HCT116 (cell line): ENCODE results near the gene QPCTL. TPM values are rescaled to one million over a fixed set of nuclear protein-coding genes. Genes with fewer than 3 reads are reported as not detected.

ENCODE experiments used
- ATAC-seq: fragments of 200-7000 bp; cut with Tn5 transposase; 2 replicates; pipeline ENCODE4 v1.9.1; 2020; ENCODE audit warnings: mild to moderate bottlenecking, moderate library complexity
- BruUV-seq: library from RNA; stranded (reverse); fragments of 400-500 nt; replicated peaks from 2 replicates; lab custom pipeline; 2021; lab: Mats Ljungman, UMichigan
- CTCF ChIA-PET: fragments of 300-600 bp; sonication (Branson Sonifier 250); formaldehyde crosslinking; loops from one replicate; lab custom pipeline; 2021; ENCODE audit warnings: antibody characterized with exemption; lab: Charles Lee
- POLR2A ChIA-PET: fragments of 300-600, 350-600 bp; sonication (Branson Sonifier 250); formaldehyde crosslinking; loops from one replicate; lab custom pipeline; 2021; ENCODE audit warnings: antibody characterized with exemption; lab: Charles Lee
- RAD21 ChIA-PET, 2 experiments: fragments of 300-600 bp; sonication (Branson Sonifier 250); formaldehyde crosslinking; loops; one replicate each; lab custom pipeline; 2023; ENCODE audit warnings: low total read pairs in 2 of 2; ENCODE audit not compliant: uncharacterized antibody in 2 of 2, unreplicated experiment in 2 of 2, low non-redundant PET in 1 of 2; lab: Charles Lee
- DNase-seq: peaks from one replicate; pipeline ENCODE4 v3.0.0-alpha.2; 2010; ENCODE audit warnings: low read depth, low spot score
- H2AFZ ChIP-seq: fragments of 200-600 bp; shearing (Covaris generic), sonication (generic); 2 replicates; pipeline ENCODE4 v1.6.1; 2017; ENCODE audit warnings: low read depth, mixed run types, mixed read lengths, antibody characterized with exemption, low read length; ENCODE audit not compliant: poor library complexity, severe bottlenecking
- H3K27ac ChIP-seq: 2 replicates; pipeline ENCODE4 v1.5.1; 2012; ENCODE audit warnings: low read depth, low read length
- H3K27me3 ChIP-seq: fragments of 200-600 bp; sonication (generic); 2 replicates; pipeline ENCODE4 v1.6.1; 2016; ENCODE audit warnings: mixed run types, low read length, mixed read lengths; ENCODE audit not compliant: insufficient read depth
- H3K36me3 ChIP-seq, 2 experiments: fragments of 200-500 bp in 1 of 2; fragments of 200-600 bp in 1 of 2; sonication (Bioruptor generic) in 1 of 2; sonication (generic) in 1 of 2; 2 replicates each; pipeline versions ENCODE4 v1.5.1 to v1.6.1; 2014 to 2016; ENCODE audit warnings: low read length in 2 of 2, inconsistent platforms in 1 of 2, mixed read lengths in 1 of 2, mixed run types in 1 of 2; ENCODE audit not compliant: insufficient read depth in 2 of 2, control insufficient read depth in 1 of 2
- H3K4me1 ChIP-seq, 2 experiments: fragments of 200-600 bp in 1 of 2; sonication (generic) in 1 of 2; 2 replicates each; pipeline versions ENCODE4 v1.5.1 to v1.6.1; 2012 to 2017; ENCODE audit warnings: low read length in 2 of 2, inconsistent platforms in 1 of 2, mild to moderate bottlenecking in 1 of 2, mixed read lengths in 1 of 2, mixed run types in 1 of 2, moderate library complexity in 1 of 2; ENCODE audit not compliant: insufficient read depth in 2 of 2, control insufficient read depth in 1 of 2
- H3K4me2 ChIP-seq: fragments of 200-600 bp; sonication (generic); 2 replicates; pipeline ENCODE4 v1.6.1; 2017; ENCODE audit warnings: mixed run types, low read length, mixed read lengths
- H3K4me3 ChIP-seq, 2 experiments: fragments of 200-600 bp in 1 of 2; sonication (generic) in 1 of 2; replicated peaks in 1 of 2; 2 replicates each; pipeline ENCODE4 v1.5.1; 2011 to 2016; ENCODE audit warnings: low read length in 2 of 2, control low read depth in 1 of 2, low read depth in 1 of 2, mild to moderate bottlenecking in 1 of 2, mixed read lengths in 1 of 2, mixed run types in 1 of 2
- H3K79me2 ChIP-seq: fragments of 200-600 bp; sonication (generic); 2 replicates; pipeline ENCODE4 v1.6.1; 2017; ENCODE audit warnings: mild to moderate bottlenecking, mixed run types, low read length, moderate library complexity, mixed read lengths; ENCODE audit not compliant: insufficient read depth
- H3K9ac ChIP-seq: fragments of 200-600 bp; sonication (generic); 2 replicates; pipeline ENCODE4 v1.6.1; 2016; ENCODE audit warnings: low read length, mixed read lengths
- H3K9me2 ChIP-seq: fragments of 200-600 bp; sonication (generic), shearing (Covaris generic); 2 replicates; pipeline ENCODE4 v1.6.1; 2017; ENCODE audit warnings: mixed run types, mild to moderate bottlenecking, moderate library complexity; ENCODE audit not compliant: insufficient read depth
- H3K9me3 ChIP-seq, 2 experiments: fragments of 200-500 bp in 1 of 2; fragments of 200-600 bp in 1 of 2; sonication (Bioruptor generic) in 1 of 2; sonication (generic) in 1 of 2; 2 replicates each; pipeline ENCODE4 v1.6.1; 2014 to 2017; ENCODE audit warnings: low read length in 2 of 2, mixed read lengths in 2 of 2, inconsistent platforms in 1 of 2, low read depth in 1 of 2, mild to moderate bottlenecking in 1 of 2, mixed run types in 1 of 2, moderate library complexity in 1 of 2; ENCODE audit not compliant: control insufficient read depth in 1 of 2, insufficient read depth in 1 of 2
- H4K20me1 ChIP-seq: fragments of 200-600 bp; sonication (generic), shearing (Covaris generic); 2 replicates; pipeline ENCODE4 v1.6.1; 2017; ENCODE audit warnings: mixed run types, mild to moderate bottlenecking, moderate library complexity; ENCODE audit not compliant: insufficient read depth
- CEBPB ChIP-seq: IDR thresholded peaks from 2 replicates; pipeline ENCODE4 v1.6.1; 2012; ENCODE audit warnings: low read depth
- EGR1 ChIP-seq: IDR thresholded peaks from 2 replicates; pipeline ENCODE4 v1.6.1; 2012; ENCODE audit warnings: low read depth
- ELF1 ChIP-seq: IDR thresholded peaks from 2 replicates; pipeline ENCODE4 v1.6.1; 2012; ENCODE audit warnings: low read depth, borderline replicate concordance
- EZH2 ChIP-seq: fragments of 200-600 bp; sonication (generic); IDR thresholded peaks from 2 replicates; pipeline ENCODE4 v1.6.1; 2017; ENCODE audit warnings: antibody characterized with exemption, mixed run types
- EZH2phosphoT487 ChIP-seq: fragments of 200-600 bp; IDR thresholded peaks from 2 replicates; pipeline ENCODE4 v1.6.1; 2018; ENCODE audit warnings: antibody characterized with exemption, borderline replicate concordance
- FOSL1 ChIP-seq: IDR thresholded peaks from 2 replicates; pipeline ENCODE4 v1.6.1; 2012; ENCODE audit warnings: low read depth
- JUND ChIP-seq: IDR thresholded peaks from 2 replicates; pipeline ENCODE4 v1.6.1; 2012
- POLR2A ChIP-seq: IDR thresholded peaks from 2 replicates; pipeline ENCODE4 v1.7.0; 2011; ENCODE audit warnings: borderline replicate concordance; ENCODE audit not compliant: insufficient read depth, insufficient read length; ENCODE audit errors: extremely low read depth
- POLR2AphosphoS5 ChIP-seq: IDR thresholded peaks from 2 replicates; pipeline ENCODE4 v1.6.1; 2011; ENCODE audit warnings: mild to moderate bottlenecking, low read depth, low read length, moderate library complexity
- RAD21 ChIP-seq: IDR thresholded peaks from 2 replicates; pipeline ENCODE4 v1.6.1; 2012; ENCODE audit warnings: low read depth, mild to moderate bottlenecking
- SIN3A ChIP-seq: IDR thresholded peaks from 2 replicates; pipeline ENCODE4 v1.6.1; 2012; ENCODE audit warnings: low read depth
- SP1 ChIP-seq: IDR thresholded peaks from 2 replicates; pipeline ENCODE4 v1.6.1; 2012; ENCODE audit warnings: low read depth
- SRF ChIP-seq: IDR thresholded peaks from 2 replicates; pipeline ENCODE4 v1.6.1; 2012; ENCODE audit warnings: low read depth
- TCF7L2 ChIP-seq: IDR thresholded peaks from 2 replicates; pipeline ENCODE4 v1.7.0; 2011; ENCODE audit warnings: borderline replicate concordance, inconsistent platforms; ENCODE audit not compliant: insufficient read depth, insufficient read length; ENCODE audit errors: extremely low read depth
- YY1 ChIP-seq: IDR thresholded peaks from 2 replicates; pipeline ENCODE4 v1.6.1; 2011; ENCODE audit warnings: low read length, low read depth, moderate library complexity, mild to moderate bottlenecking; ENCODE audit not compliant: insufficient replicate concordance; ENCODE audit errors: extremely low read depth
- ZNF274 ChIP-seq: fragments of 200-500 bp; sonication (Bioruptor generic); IDR thresholded peaks from 2 replicates; pipeline ENCODE4 v1.6.1; 2014; ENCODE audit warnings: mild to moderate bottlenecking, low read depth, low read length, inconsistent platforms
- intact Hi-C: fragments of 100-400 bp; cut with micrococcal nuclease; formaldehyde crosslinking; loops from 2 replicates; pipeline ENCODE4 v1.10.0; 2022
- total RNA-seq: library from RNA; stranded (reverse); gene quantifications from one replicate; pipeline ENCODE4 v1.2.1, GENCODE V29; 2021; ENCODE audit not compliant: unreplicated experiment
- TF ChIP-seq, protein P1 (sequence below): IDR thresholded peaks from 2 replicates; pipeline ENCODE4 v1.6.1; 2011; ENCODE audit warnings: mild to moderate bottlenecking, low read length, moderate library complexity; ENCODE audit not compliant: insufficient replicate concordance; ENCODE audit errors: extremely low read depth
- TF ChIP-seq, protein P2 (sequence below), 3 experiments: fragments of 200-600 bp in 1 of 3; sonication (generic) in 1 of 3; IDR thresholded peaks in 2 of 3; conservative IDR thresholded peaks in 1 of 3; 2 replicates each; pipeline ENCODE4 v1.5.1; 2012 to 2017; ENCODE audit warnings: low read depth in 2 of 3, low read length in 2 of 3, antibody characterized with exemption in 1 of 3, borderline replicate concordance in 1 of 3, control low read depth in 1 of 3, mild to moderate bottlenecking in 1 of 3, mixed read lengths in 1 of 3, mixed run types in 1 of 3, moderate library complexity in 1 of 3; ENCODE audit not compliant: insufficient read depth in 1 of 3
- TF ChIP-seq, protein P3 (sequence below): IDR thresholded peaks from 2 replicates; pipeline ENCODE4 v1.6.1; 2012

Gene QPCTL
- total RNA-seq, 1 experiment from 2014 or later = 19.5 TPM

DNA sequence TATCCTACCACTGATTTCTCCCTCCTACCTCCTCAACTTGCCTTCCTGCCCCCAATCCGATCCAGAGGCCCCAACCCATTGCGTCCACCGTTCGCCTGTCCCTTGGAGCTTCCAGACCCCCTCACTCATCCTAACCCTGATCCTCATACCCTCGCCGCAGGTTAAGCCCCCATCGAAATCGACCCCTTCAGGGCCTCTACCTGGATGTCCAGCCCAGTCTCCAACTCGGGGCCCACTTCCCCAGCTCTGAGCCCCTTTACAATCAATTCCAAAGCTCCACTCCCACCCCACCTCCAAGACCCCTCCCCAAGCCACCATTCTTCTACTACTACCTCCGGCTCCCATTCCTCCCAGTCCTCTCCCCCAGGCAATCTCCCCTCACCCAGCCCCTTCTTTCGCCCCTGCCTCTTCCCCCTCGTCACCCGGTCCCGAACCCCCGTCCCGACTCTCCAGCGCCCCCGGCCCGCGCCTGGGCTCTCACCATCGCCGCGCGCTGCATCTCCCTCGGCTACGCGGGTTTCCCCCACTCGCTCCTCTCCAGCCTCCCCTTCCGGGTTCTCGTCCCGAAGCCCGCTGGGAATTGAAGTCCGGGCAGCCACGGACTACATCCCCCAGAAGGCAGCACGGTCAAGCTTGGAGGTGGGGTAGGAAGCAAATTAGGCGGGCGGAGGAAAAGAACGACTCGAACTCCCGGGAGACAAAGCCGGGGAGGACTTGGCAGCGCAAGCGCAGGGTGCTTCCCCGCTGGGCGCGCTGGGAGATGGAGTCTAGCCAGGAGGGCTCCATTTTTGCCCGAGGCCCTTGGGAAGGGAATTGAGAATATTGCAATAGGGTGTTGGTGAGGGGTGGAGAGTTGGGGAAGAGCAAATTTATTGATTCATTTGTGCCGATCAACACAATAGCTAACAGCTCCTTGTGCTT, 38.2 kb downstream of the QPCTL start, which contains the start of gene FBXO46:
Gene FBXO46 (minus strand): TSS at position 529 of the 921 bp plus-strand sequence. CDS start 17,401 bp downstream, outside the sequence.
- no peaks in the 10 kb centered on the region for H4K20me1 ChIP-seq
- peak within 1 kb of the TSS; percentile 90 for H3K4me2 ChIP-seq
- no peaks in the 10 kb centered on the region for H3K9me2 ChIP-seq
- peak within 1 kb of the TSS; percentile 75 for H3K27ac ChIP-seq
- no peaks in the 10 kb centered on the region for H3K9me3 ChIP-seq
- H3K79me2 ChIP-seq = peaks cover 51% of the 10 kb centered on the region
- H3K4me3 ChIP-seq = peak within 1 kb of the TSS; percentile 89 to 92
- CTCF ChIA-PET = interaction anchor here (2.0 kb wide), 1 partner anchor 39 kb away, joined by 12 read pairs; the partner anchor contains the start of gene SIX5
- H3K9ac ChIP-seq = peak within 1 kb of the TSS; percentile 96
- intact Hi-C loops = loop anchor here (1.0 to 2.0 kb wide), 2 partner anchors 8 to 40 kb away; no protein-coding TSS in a partner anchor
- no peaks in the 10 kb centered on the region for H3K27me3 ChIP-seq
- ATAC-seq (peak; percentile 98), DNase-seq (peak; percentile 96)
- no peaks in the 10 kb centered on the region for H3K36me3 ChIP-seq
- no TSS peak for BruUV-seq
- POLR2A ChIA-PET = interaction anchor here (0.6 to 1.0 kb wide), 5 partner anchors 9 to 54 kb away, joined by 3 to 6 read pairs (median 4); partner anchors contain the start of gene SIX5
- H2AFZ ChIP-seq = no peak within 1 kb of the TSS
- peaks cover 6 to 43% of the 10 kb centered on the region in 2 experiments for H3K4me1 ChIP-seq
- RAD21 ChIA-PET = interaction anchor here in 1 of 2 experiments (0.7 kb wide), 1 partner anchor 220 kb away, joined by 9 read pairs; no protein-coding TSS in a partner anchor
- TF ChIP-seq FOSL1 (no peak), JUND (no peak), EZH2 (no peak), RAD21 (no peak), POLR2AphosphoS5 (peak; percentile 88), SRF (peak; percentile 70; the same call in 1 of the 2 replicates), EZH2phosphoT487 (no peak), ELF1 (peak; percentile 99; the same call in 1 of the 2 replicates), YY1 (peak; percentile 87), TCF7L2 (no peak), SIN3A (peak; percentile 36; the same call in 1 of the 2 replicates), CEBPB (no peak), SP1 (peak; percentile 81), POLR2A (no peak), EGR1 (no peak), ZNF274 (no peak)
- TF ChIP-seq, protein P1, sequence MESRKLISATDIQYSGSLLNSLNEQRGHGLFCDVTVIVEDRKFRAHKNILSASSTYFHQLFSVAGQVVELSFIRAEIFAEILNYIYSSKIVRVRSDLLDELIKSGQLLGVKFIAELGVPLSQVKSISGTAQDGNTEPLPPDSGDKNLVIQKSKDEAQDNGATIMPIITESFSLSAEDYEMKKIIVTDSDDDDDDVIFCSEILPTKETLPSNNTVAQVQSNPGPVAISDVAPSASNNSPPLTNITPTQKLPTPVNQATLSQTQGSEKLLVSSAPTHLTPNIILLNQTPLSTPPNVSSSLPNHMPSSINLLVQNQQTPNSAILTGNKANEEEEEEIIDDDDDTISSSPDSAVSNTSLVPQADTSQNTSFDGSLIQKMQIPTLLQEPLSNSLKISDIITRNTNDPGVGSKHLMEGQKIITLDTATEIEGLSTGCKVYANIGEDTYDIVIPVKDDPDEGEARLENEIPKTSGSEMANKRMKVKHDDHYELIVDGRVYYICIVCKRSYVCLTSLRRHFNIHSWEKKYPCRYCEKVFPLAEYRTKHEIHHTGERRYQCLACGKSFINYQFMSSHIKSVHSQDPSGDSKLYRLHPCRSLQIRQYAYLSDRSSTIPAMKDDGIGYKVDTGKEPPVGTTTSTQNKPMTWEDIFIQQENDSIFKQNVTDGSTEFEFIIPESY = peak; percentile 75
- TF ChIP-seq, protein P2, sequence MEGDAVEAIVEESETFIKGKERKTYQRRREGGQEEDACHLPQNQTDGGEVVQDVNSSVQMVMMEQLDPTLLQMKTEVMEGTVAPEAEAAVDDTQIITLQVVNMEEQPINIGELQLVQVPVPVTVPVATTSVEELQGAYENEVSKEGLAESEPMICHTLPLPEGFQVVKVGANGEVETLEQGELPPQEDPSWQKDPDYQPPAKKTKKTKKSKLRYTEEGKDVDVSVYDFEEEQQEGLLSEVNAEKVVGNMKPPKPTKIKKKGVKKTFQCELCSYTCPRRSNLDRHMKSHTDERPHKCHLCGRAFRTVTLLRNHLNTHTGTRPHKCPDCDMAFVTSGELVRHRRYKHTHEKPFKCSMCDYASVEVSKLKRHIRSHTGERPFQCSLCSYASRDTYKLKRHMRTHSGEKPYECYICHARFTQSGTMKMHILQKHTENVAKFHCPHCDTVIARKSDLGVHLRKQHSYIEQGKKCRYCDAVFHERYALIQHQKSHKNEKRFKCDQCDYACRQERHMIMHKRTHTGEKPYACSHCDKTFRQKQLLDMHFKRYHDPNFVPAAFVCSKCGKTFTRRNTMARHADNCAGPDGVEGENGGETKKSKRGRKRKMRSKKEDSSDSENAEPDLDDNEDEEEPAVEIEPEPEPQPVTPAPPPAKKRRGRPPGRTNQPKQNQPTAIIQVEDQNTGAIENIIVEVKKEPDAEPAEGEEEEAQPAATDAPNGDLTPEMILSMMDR (IDR thresholded peaks at IDR 0.05 in 2 of 3, conservative IDR thresholded peaks at IDR 0.05 in 1 of 3; ENCODE audit: borderline replicate concordance in 1 of 3, insufficient read depth in 1 of 3, low read depth in 2 of 3, low read length in 2 of 3) = 0 out of 6 replicates have a peak, but pooled peaks of 1 of the 3 experiments have one; percentile 7
- TF ChIP-seq, protein P3, sequence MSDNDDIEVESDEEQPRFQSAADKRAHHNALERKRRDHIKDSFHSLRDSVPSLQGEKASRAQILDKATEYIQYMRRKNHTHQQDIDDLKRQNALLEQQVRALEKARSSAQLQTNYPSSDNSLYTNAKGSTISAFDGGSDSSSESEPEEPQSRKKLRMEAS = no peak
